GM10248 (cell line): ENCODE measurements around the gene PHACTR3.

Experiments used
- CTCF ChIA-PET: fragments of 300-600 bp; sonication (Branson Sonifier 250); formaldehyde crosslinking; extraction: SDS; loops from one replicate; lab custom pipeline; 2021; ENCODE audit warnings: antibody characterized with exemption; lab: Yijun Ruan, JAX
- POLR2A ChIA-PET: fragments of 350-650 bp; sonication (Branson Sonifier 250); formaldehyde crosslinking; extraction: SDS; loops from one replicate; lab custom pipeline; 2020; ENCODE audit warnings: antibody characterized with exemption; lab: Yijun Ruan, JAX
- DNase-seq: peaks from one replicate; pipeline ENCODE4 v3.0.0; 2012; ENCODE audit errors: extremely low spot score
- TF ChIP-seq, protein P1 (sequence below): IDR thresholded peaks from 2 replicates; pipeline ENCODE4 v1.5.1; 2012; ENCODE audit warnings: mild to moderate bottlenecking, low read depth; ENCODE audit errors: extremely low read depth, missing control alignments, control extremely low read depth

Gene PHACTR3

DNA sequence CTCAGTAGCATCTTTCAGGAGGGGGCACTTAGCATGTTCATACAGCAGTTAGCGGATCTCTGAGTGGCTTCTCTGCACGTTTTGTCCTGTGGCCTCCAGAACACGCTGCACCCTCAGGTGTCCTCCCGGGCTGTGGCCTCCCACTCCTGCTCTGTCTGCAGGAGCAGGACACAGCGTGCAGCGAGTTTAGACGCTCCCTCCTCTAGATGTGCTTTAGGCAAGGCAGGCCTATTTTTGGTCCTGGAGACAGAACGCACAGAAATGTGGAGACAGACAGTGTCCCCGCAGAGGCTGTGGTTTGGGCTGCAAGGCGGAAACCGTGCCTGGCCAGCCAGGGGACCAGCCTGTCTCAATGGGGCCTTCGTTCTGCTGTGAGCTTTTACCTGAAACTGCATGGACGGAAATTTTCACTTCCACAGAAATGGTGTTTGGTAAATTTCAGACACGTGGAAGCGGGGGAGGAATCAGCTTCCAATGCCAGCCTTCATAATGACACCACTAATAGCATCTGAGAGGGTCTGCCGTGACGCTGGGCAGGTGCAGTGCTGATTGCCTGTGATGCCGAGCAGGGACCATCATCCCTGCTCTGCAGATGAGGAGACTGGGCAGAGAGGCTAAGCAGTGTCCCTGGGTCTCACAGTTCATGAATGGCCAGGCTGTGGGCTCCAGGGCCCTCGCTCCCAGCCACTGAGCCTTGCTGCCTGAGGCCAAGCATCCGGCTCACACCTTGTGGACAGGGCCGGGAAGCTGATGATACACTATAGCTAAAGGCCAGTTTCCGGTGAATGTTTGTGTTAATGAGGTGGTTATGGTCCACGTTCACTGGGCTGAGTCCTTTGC, 208.2 kb downstream of the PHACTR3 start:
- no peak for DNase-seq
- TF ChIP-seq, protein P1, sequence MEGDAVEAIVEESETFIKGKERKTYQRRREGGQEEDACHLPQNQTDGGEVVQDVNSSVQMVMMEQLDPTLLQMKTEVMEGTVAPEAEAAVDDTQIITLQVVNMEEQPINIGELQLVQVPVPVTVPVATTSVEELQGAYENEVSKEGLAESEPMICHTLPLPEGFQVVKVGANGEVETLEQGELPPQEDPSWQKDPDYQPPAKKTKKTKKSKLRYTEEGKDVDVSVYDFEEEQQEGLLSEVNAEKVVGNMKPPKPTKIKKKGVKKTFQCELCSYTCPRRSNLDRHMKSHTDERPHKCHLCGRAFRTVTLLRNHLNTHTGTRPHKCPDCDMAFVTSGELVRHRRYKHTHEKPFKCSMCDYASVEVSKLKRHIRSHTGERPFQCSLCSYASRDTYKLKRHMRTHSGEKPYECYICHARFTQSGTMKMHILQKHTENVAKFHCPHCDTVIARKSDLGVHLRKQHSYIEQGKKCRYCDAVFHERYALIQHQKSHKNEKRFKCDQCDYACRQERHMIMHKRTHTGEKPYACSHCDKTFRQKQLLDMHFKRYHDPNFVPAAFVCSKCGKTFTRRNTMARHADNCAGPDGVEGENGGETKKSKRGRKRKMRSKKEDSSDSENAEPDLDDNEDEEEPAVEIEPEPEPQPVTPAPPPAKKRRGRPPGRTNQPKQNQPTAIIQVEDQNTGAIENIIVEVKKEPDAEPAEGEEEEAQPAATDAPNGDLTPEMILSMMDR = no peak
- ChIA-PET CTCF (no interaction called here), POLR2A (no interaction called here)

DNA sequence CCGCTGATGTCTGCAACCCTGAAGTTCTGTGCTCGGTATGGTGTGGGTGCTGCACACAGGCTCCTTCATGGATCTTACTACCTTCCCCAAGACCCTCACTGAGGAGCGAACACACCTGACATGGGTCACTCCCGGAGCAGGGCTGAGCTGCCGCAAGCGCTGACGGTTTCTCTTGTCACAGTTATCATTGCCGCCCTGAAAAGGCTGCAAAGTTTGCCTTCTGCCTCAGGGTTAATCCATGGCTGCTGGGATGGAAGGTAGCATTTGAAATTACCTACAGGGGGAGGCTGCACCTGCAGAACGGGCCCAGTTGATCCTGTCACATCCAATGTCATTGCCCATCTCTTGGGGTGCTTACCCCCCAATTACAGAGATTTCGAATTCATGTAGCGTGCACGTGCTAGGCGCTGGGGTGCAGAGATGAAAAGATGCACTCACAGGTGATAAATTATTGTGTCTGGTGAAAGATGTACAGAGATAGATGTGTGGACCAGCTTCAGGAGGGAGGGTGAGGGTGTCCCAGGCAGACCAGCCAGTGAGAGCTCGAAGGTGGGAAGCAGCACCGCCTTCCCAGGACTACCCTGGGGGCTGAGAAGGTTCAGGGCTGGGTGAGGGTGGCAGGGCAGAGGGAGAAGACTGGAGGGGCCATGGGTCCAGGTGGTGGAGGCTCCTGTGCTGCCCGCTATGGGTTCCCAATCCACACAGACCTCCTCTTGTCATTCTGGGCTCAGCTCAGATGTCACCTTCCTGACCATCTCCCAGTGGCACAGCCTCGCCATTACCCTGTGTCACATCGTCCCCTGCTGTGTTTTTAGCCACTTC, 209.0 kb downstream of the PHACTR3 start:
- CTCF ChIA-PET = no interaction called here
- POLR2A ChIA-PET = no interaction called here
- TF ChIP-seq, protein P1 = no peak

DNA sequence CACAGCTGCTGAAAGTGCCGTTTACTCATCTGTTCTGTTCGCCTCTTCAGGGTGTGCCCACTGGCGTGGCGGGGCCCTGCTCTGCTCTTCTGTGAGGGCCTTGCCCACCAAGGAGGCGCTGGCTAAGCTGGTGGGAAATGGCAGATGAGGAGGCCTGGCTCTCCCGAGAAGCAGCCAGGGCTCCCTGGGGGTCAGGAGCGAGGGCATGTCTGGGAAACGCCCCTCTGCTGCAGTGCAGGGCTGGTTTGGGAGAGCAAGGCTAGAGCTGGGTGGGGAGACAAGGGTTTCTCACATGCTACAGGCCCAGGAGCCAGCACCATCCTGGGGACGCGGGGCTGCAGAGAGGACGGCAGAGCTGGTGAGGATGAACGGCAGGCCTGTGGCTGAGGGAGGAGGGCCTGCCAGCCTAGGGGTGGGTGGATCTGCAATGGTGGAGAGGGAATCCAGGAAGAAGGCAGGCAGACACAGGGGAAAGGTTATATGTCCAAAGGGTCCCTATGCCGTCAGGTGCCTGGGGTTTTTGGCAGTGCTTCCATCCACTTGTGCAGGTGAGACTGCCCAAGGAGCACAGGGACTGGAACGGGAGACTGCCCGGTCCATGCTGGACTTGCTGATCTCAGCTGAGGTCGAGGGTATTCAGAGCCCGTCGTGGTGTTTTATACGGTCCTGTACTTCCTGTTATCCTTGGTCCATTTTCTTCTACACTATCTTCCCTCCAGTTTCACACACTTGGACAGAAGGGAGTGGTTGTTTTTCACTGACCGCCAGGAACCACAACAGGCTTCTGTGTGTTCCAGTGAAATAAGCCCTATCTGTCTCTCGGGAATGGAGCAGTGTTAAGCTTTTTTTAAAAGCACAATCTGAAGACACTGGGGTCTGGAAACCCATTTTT, 209.9 kb downstream of the PHACTR3 start:
- CTCF ChIA-PET = interaction anchor here (1.3 kb wide), 1 partner anchor 43 kb away, joined by 3 read pairs; no protein-coding TSS in a partner anchor
- TF ChIP-seq, protein P1 = no peak
- no peak for DNase-seq
- POLR2A ChIA-PET = no interaction called here

More for the DNA sequence above, 209.0 kb downstream of the PHACTR3 start:
- no peak for DNase-seq

DNA sequence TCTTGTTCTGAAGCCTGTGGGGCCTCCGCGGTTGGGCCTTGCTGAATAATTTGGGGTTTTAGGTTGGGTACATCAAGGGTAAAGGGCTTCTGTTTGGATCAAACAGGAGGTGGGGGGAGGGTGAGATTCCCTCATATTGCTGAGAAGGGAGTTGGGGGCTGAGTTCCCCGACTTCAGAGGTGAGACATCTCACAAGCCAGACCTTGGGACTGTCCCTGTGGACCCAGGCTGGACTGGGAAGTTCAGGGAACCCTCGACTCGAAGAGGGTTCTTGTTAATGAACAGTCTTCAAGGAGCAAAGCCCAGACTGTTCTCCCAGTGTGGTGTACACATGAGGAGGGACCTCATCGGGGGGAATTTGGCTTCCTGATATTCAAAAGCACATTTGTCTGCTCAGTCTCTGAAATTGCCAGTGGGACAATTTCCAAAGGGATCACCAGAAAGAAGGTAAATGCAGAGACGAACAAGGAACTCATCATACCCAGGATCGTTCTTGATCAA, 210.6 kb downstream of the PHACTR3 start:
- TF ChIP-seq, protein P1 = no peak
- DNase-seq = no peak
- ChIA-PET POLR2A (no interaction called here), CTCF (interaction anchor here (1.3 kb wide), 1 partner anchor 43 kb away, joined by 3 read pairs; no protein-coding TSS in a partner anchor)

DNA sequence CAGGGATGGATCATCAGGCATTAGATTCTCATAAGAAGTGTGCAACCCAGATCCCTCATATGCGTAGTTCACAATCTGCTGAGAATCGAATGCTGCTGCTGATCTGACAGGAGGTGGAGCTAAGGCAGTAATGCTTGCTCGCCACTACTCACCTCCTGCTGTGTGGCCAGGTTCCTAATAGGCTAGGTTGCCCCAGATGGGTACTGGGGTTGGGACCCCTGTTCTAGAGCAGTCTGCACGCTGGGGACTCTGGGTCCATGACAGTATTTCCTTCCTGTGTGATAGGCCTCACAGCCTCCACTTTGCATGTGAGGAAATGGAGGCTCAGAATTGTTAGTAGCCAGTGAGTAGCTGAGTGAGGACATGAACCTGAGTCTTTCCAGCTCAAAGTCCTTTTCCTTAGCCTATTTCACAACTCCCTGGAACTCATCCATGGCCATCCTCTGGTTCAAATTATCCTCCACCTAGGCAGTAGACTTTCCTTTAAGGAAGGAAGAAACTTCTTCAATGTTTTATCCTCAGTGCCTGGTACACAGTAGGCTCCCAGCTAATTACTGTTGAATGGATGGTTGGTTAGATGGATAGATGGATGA, 211.9 kb downstream of the PHACTR3 start:
- TF ChIP-seq, protein P1 = no peak
- ChIA-PET CTCF (interaction anchor here (1.3 to 2.1 kb wide), 3 partner anchors 9 to 33 kb away, joined by 3 to 9 read pairs (median 3); no protein-coding TSS in a partner anchor), POLR2A (no interaction called here)
- no peak for DNase-seq
